ENCODE data around the gene RBFOX1.

Gene RBFOX1

DNA sequence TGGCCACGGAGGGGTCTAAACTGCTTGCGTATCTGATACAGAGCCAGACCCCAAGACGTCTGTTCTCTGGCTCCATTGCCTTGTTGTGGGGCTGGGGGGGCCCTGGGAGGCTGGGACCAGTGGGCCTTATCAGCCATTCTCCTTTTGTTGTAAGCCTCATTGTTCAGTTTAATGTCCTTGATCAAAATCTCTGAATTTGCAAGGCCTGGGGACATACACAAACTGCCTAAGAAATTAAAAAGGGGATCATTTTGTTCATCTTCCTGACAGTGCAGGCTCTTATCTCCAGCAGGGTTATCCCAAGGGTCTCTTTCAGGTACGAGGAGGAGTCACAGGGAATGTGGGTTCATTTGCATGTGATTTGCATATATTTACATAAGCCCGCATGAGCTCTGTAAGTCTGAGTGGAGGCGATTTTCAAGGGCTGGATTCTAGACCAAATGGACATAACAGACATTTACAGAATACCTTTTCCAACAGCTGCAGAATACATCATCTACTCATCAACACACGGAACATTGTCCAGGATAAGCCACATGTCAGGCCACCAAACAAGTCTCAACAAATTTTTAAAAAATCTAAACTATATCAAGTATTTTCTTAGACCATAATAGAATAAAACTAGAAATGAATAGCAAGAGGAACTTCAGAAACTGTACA is 269.8 kb downstream of the RBFOX1 start:
- Histone ChIP-seq H3K9me3 (no peaks in the 10 kb centered on the region), H3K4me1 (ENCODE audit: control insufficient read depth in 1 of 2, insufficient read depth in 1 of 2, low read depth in 1 of 2, low read length in 1 of 2) (no peaks in the 10 kb centered on the region), H3K4me3 (ENCODE audit: low read depth in 1 of 2, low read length in 1 of 2) (no peak overlapping the region), H3K27ac (no peak overlapping the region), H3K27me3 (no peaks in the 10 kb centered on the region), H3K36me3 (no peaks in the 10 kb centered on the region)
- TF ChIP-seq CTCF (IDR thresholded peaks at IDR 0.05), result no peak

GRCh38 chr16:7605812-7606211 is 273.2 kb downstream of the RBFOX1 start:
- H3K9me3 ChIP-seq, result no peaks in the 10 kb centered on the region
- TF ChIP-seq CTCF (IDR thresholded peaks at IDR 0.05), result no peak
- H3K4me1 ChIP-seq (ENCODE audit: control insufficient read depth in 1 of 2, insufficient read depth in 1 of 2, low read depth in 1 of 2, low read length in 1 of 2), result no peaks in the 10 kb centered on the region
- no peak overlapping the region for H3K4me3 ChIP-seq (ENCODE audit: low read depth in 1 of 2, low read length in 1 of 2)
- no peaks in the 10 kb centered on the region for H3K36me3 ChIP-seq
- H3K27me3 ChIP-seq, result no peaks in the 10 kb centered on the region
- no peak overlapping the region for H3K27ac ChIP-seq

DNA sequence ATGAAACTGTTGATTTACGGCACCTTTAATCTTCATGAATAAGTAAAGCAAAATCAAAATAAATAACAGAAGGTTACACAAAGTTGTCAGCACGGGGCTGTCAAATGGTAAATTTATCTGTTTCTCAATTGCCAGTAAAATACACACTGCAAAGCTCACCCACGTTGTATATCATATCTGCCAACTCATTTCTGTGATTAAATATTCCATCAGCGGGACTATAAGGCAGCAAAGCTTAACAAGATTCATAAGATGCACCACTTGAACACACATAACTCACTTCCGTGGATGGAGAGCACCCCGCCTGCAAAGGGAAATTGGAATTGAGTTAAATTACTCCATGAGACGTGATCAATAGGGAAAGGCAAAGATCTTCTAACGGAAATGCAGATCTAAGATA is 280.0 kb downstream of the RBFOX1 start:
- no peak for TF ChIP-seq CTCF (IDR thresholded peaks at IDR 0.05)
- Histone ChIP-seq H3K27me3 (no peaks in the 10 kb centered on the region), H3K4me1 (ENCODE audit: control insufficient read depth in 1 of 2, insufficient read depth in 1 of 2, low read depth in 1 of 2, low read length in 1 of 2) (no peaks in the 10 kb centered on the region), H3K36me3 (no peaks in the 10 kb centered on the region), H3K9me3 (no peaks in the 10 kb centered on the region), H3K4me3 (ENCODE audit: low read depth in 1 of 2, low read length in 1 of 2) (no peak overlapping the region), H3K27ac (no peak overlapping the region)

GRCh38 chr16:7613518-7613917 is 280.9 kb downstream of the RBFOX1 start:
- H3K36me3 ChIP-seq, result no peaks in the 10 kb centered on the region
- no peaks in the 10 kb centered on the region for H3K9me3 ChIP-seq
- H3K27ac ChIP-seq, result no peak overlapping the region
- H3K27me3 ChIP-seq, result no peaks in the 10 kb centered on the region
- TF ChIP-seq CTCF (IDR thresholded peaks at IDR 0.05), result no peak
- no peak overlapping the region for H3K4me3 ChIP-seq (ENCODE audit: low read depth in 1 of 2, low read length in 1 of 2)
- H3K4me1 ChIP-seq (ENCODE audit: control insufficient read depth in 1 of 2, insufficient read depth in 1 of 2, low read depth in 1 of 2, low read length in 1 of 2), result no peaks in the 10 kb centered on the region

DNA sequence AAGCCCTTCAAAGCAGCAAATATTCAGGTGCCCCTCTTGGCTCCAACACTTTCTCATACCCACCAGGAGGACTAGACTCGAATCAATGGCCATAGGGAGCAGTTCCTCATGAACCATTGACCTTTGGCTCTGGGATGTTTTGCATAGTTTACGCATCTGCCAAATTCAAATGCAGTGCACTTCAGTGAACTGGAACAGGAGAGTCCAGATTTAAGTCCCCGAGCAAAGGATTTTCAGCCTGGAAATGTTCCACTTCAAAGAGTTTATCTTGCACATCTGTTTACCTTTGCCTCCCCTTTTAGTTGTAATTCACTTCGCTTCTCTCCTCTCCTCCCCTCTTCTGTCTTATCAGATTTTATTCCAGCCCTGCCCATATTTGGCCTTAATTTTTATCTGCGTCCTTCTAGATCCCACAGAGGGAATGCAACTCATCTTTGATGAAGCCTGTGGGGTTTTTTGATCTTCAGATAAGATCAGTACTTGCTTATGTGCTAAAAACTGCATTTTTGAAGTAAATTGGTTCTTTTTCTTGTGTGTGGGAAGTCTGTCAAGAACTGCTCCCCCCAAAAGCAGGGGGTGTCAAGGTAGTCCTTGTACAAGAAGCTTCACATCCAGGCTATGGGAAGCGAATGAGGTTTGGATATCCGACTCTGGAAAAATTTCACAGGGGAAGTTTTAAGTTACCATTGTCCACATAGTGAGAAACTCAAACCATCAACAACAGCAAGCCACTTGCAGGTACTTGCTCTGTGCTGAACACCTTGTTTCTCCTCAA is 281.6 kb downstream of the RBFOX1 start:
- no peaks in the 10 kb centered on the region for H3K27me3 ChIP-seq
- no peaks in the 10 kb centered on the region for H3K4me1 ChIP-seq (ENCODE audit: control insufficient read depth in 1 of 2, insufficient read depth in 1 of 2, low read depth in 1 of 2, low read length in 1 of 2)
- no peaks in the 10 kb centered on the region for H3K36me3 ChIP-seq
- TF ChIP-seq CTCF (IDR thresholded peaks at IDR 0.05), result no peak
- H3K4me3 ChIP-seq (ENCODE audit: low read depth in 1 of 2, low read length in 1 of 2), result no peak overlapping the region
- no peak overlapping the region for H3K27ac ChIP-seq
- no peaks in the 10 kb centered on the region for H3K9me3 ChIP-seq

All from neutrophil (primary cell).